Neural cell (in vitro differentiated cells): ENCODE results near the gene CGNL1.

Experiments used
- RAD21 ChIP-seq: fragments of 450-650 bp; conservative IDR thresholded peaks from 2 replicates; pipeline ENCODE4 v1.6.1; 2014; ENCODE audit warnings: antibody characterized with exemption, mild to moderate bottlenecking, moderate library complexity
- SMC3 ChIP-seq: fragments of 450-650 bp; conservative IDR thresholded peaks from 2 replicates; pipeline ENCODE4 v1.6.1; 2014; ENCODE audit warnings: antibody characterized with exemption, mild to moderate bottlenecking, moderate library complexity; ENCODE audit not compliant: poor library complexity
- TAF1 ChIP-seq: IDR thresholded peaks from 2 replicates; pipeline ENCODE4 v1.6.1; 2012; ENCODE audit warnings: low read depth
- TF ChIP-seq, protein P1 (sequence below): fragments of 450-650 bp; IDR thresholded peaks from 2 replicates; pipeline ENCODE4 v1.5.1; 2014; ENCODE audit warnings: antibody characterized with exemption, mild to moderate bottlenecking, moderate library complexity; ENCODE audit not compliant: poor library complexity, severe bottlenecking

DNA sequence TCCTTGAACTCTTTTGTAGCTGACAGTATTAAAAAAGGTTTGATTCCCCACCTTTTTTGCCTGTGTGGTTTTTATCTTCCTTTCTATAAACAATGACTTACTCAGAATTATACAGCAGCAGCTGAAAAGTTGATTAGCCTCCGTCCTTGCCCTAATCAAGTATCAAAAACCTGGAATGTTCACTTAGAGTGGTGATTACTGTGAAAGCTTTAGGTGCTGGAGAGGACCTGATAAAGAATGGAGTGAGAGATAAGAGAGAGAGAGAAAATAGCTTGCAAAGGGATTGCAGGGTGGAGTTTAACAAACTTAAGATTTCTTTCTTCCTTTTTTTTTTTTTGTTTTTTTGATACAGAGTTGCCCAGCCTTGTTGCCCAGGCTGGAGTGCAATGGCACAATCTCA lies 6.7 kb downstream of the CGNL1 start:
- TF ChIP-seq, protein P1, sequence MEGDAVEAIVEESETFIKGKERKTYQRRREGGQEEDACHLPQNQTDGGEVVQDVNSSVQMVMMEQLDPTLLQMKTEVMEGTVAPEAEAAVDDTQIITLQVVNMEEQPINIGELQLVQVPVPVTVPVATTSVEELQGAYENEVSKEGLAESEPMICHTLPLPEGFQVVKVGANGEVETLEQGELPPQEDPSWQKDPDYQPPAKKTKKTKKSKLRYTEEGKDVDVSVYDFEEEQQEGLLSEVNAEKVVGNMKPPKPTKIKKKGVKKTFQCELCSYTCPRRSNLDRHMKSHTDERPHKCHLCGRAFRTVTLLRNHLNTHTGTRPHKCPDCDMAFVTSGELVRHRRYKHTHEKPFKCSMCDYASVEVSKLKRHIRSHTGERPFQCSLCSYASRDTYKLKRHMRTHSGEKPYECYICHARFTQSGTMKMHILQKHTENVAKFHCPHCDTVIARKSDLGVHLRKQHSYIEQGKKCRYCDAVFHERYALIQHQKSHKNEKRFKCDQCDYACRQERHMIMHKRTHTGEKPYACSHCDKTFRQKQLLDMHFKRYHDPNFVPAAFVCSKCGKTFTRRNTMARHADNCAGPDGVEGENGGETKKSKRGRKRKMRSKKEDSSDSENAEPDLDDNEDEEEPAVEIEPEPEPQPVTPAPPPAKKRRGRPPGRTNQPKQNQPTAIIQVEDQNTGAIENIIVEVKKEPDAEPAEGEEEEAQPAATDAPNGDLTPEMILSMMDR = no peak
- TF ChIP-seq RAD21 = no peak
- TF ChIP-seq SMC3 = no peak
- no peak for TF ChIP-seq TAF1
